Esophagus squamous epithelium (tissue), 4 donors: ENCODE data around the gene HMGN3.

Source experiments
- CTCF ChIP-seq, 6 experiments: fragments of 450-650 bp in 4 of 6; fragments of 200-600 bp in 2 of 6; sonication (generic) in 2 of 6; IDR thresholded peaks; one replicate each; pipeline ENCODE4 v1.5.1; 2016 to 2019; ENCODE audit warnings: antibody characterized with exemption in 6 of 6, mild to moderate bottlenecking in 4 of 6, moderate library complexity in 4 of 6
- POLR2A ChIP-seq, 4 donors: fragments of 450-650 bp; IDR thresholded peaks; one replicate each; pipeline ENCODE4 v1.6.1; 2017; ENCODE audit warnings: antibody characterized with exemption in 4 of 4, mild to moderate bottlenecking in 4 of 4, moderate library complexity in 3 of 4

GRCh38 chr6:79189760-79190350 is 44.6 kb downstream of the HMGN3 start:
- no peak for TF ChIP-seq CTCF (IDR thresholded peaks at IDR 0.05)
- no peak for TF ChIP-seq POLR2A (IDR thresholded peaks at IDR 0.05)
